Posterior vena cava (tissue), 2 donors: Measurements from ENCODE around the gene FAM163A. TPM values are rescaled to one million over a fixed set of nuclear protein-coding genes. Genes with fewer than 3 reads are reported as not detected.
"Not testable (repeated sequence)": the region's sequence is repeated elsewhere in the genome, so short reads cannot be mapped to it uniquely, and the experiment has no call there.

ENCODE experiments used
- DNase-seq: peaks from one replicate; pipeline ENCODE4 v3.0.0-alpha.2; 2020; ENCODE audit warnings: low spot score
- intact Hi-C, 2 donors: fragments of 100-400 bp; cut with DNase I; formaldehyde crosslinking; loops; one replicate each; pipeline versions ENCODE4 v1.14.1 to v1.14.2; 2022 to 2023
- long read RNA-seq, 2 donors: library from polyadenylated mRNA; unstranded; transcript quantifications; one replicate each; pipeline ENCODE4 v2.0.0, GENCODE V29; 2020 to 2021
- total RNA-seq, 2 donors: library from RNA; stranded (reverse); fragmentation: NEBNext Ultra II Directional; extraction: Animal tissue kit (Norgen Biotek cat#: 25700); gene quantifications; one replicate each; pipeline ENCODE4 v1.2.1, GENCODE V29; 2021
- donor health status: DM: yes; HTN: yes; CAD: no.
- donor health status: DM: yes; HTN: yes; CAD: no.

FAM163A gene
- total RNA-seq, result under 1 TPM in 1 of 2 donors, not detected in 1; 0.10 TPM
- long read RNA-seq, donor 1, result 0 reads
- long read RNA-seq, donor 2, result 0 reads

- intact Hi-C loops, result no loop called here
- DNase-seq, result no peak
These were observed at the start of gene FAM163A for GRCh38 chr1:179742717-179743678. Gene FAM163A (plus strand): TSS chr1:179743291. CDS start chr1:179813098, 69,807 bp downstream.

GRCh38 chr1:179694530-179694929 lies 48.6 kb upstream of the FAM163A start:
- intact Hi-C loops, result loop anchor here in 1 of 2 donors (5.0 kb wide), 1 partner anchor 1508 kb away; no protein-coding TSS in a partner anchor
- DNase-seq, result not testable (repeated sequence)

GRCh38 chr1:179702946-179703539 lies 40.0 kb upstream of the FAM163A start:
- no peak for DNase-seq
- intact Hi-C loops, result loop anchor here in 1 of 2 donors (5.0 kb wide), 1 partner anchor 109 kb away; no protein-coding TSS in a partner anchor

GRCh38 chr1:179706339-179706941 lies 36.7 kb upstream of the FAM163A start:
- intact Hi-C loops, result loop anchor here in 1 of 2 donors (5.0 kb wide), 1 partner anchor 106 kb away; no protein-coding TSS in a partner anchor
- DNase-seq, result no peak

- DNase-seq, result no peak
- intact Hi-C loops, result loop anchor here in 1 of 2 donors (5.0 kb wide), 1 partner anchor 105 kb away; no protein-coding TSS in a partner anchor
These were observed 35.7 kb upstream of the FAM163A start for GRCh38 chr1:179707406-179707805.

GRCh38 chr1:179708434-179709195 lies 34.5 kb upstream of the FAM163A start:
- intact Hi-C loops, result loop anchor here in 1 of 2 donors (5.0 kb wide), 1 partner anchor 104 kb away; no protein-coding TSS in a partner anchor
- DNase-seq, result no peak

- intact Hi-C loops, result loop anchor here in 1 of 2 donors (5.0 kb wide), 1 partner anchor 102 kb away; no protein-coding TSS in a partner anchor
These were observed 33.2 kb upstream of the FAM163A start for GRCh38 chr1:179709841-179710329.

GRCh38 chr1:179714159-179714558 lies 28.9 kb upstream of the FAM163A start:
- DNase-seq, result no peak
- intact Hi-C loops, result no loop called here

More at GRCh38 chr1:179709841-179710329, 33.2 kb upstream of the FAM163A start:
- DNase-seq, result no peak

- intact Hi-C loops, result no loop called here
- DNase-seq, result no peak
These were observed 28.5 kb upstream of the FAM163A start for GRCh38 chr1:179714623-179715022.

GRCh38 chr1:179719272-179719671 lies 23.8 kb upstream of the FAM163A start:
- intact Hi-C loops, result no loop called here

GRCh38 chr1:179728271-179728670 lies 14.8 kb upstream of the FAM163A start:
- intact Hi-C loops, result no loop called here

More at GRCh38 chr1:179719272-179719671, 23.8 kb upstream of the FAM163A start:
- DNase-seq, result no peak

GRCh38 chr1:179729881-179730280 lies 13.2 kb upstream of the FAM163A start:
- no peak for DNase-seq
- intact Hi-C loops, result no loop called here

More at GRCh38 chr1:179728271-179728670, 14.8 kb upstream of the FAM163A start:
- no peak for DNase-seq

- DNase-seq, result no peak
- intact Hi-C loops, result no loop called here
These were observed 11.4 kb upstream of the FAM163A start for GRCh38 chr1:179731643-179732042.

GRCh38 chr1:179742291-179742690 lies 800 bp upstream of the FAM163A start:
- DNase-seq, result no peak
- intact Hi-C loops, result no loop called here

GRCh38 chr1:179743679-179744400 lies 749 bp downstream of the FAM163A start:
- DNase-seq, result no peak
- intact Hi-C loops, result no loop called here

- no peak for DNase-seq
- intact Hi-C loops, result loop anchor here in 1 of 2 donors (5.0 kb wide), 1 partner anchor 647 kb away; no protein-coding TSS in a partner anchor
These were observed 1.5 kb downstream of the FAM163A start for GRCh38 chr1:179744401-179745130.

- intact Hi-C loops, result loop anchor here in 1 of 2 donors (5.0 kb wide), 1 partner anchor 648 kb away; no protein-coding TSS in a partner anchor
These were observed 2.1 kb downstream of the FAM163A start for GRCh38 chr1:179745131-179745611.

More at GRCh38 chr1:179745131-179745611, 2.1 kb downstream of the FAM163A start:
- DNase-seq, result no peak
